Suprapubic skin (tissue), 4 donors: ENCODE data around the gene SNX21. TPM values are rescaled to one million over a fixed set of nuclear protein-coding genes. Genes with fewer than 3 reads are reported as not detected.
A peak's percentile ranks its signal among the peaks of the same experiment; 100 is the strongest.

Experiments used
- DNase-seq, 2 donors: peaks; one replicate each; pipeline ENCODE4 v3.0.0-alpha.2; 2019; ENCODE audit warnings: low spot score in 2 of 2
- H3K27ac ChIP-seq: fragments of 200-600 bp; sonication (generic); one replicate; pipeline ENCODE4 v1.5.1; 2019
- H3K27me3 ChIP-seq: fragments of 200-600 bp; sonication (generic); one replicate; pipeline ENCODE4 v1.5.1; 2019
- H3K36me3 ChIP-seq: fragments of 200-600 bp; sonication (generic); one replicate; pipeline ENCODE4 v1.5.1; 2019
- H3K4me1 ChIP-seq: fragments of 200-600 bp; sonication (generic); one replicate; pipeline ENCODE4 v1.5.1; 2019
- H3K4me3 ChIP-seq: fragments of 200-600 bp; sonication (generic); one replicate; pipeline ENCODE4 v1.5.1; 2019; ENCODE audit warnings: mild to moderate bottlenecking
- H3K9me3 ChIP-seq: fragments of 200-600 bp; sonication (generic); one replicate; pipeline ENCODE4 v1.5.1; 2019
- CTCF ChIP-seq, 2 donors: fragments of 200-600 bp in 1 of 2; fragments of 450-650 bp in 1 of 2; sonication (generic) in 1 of 2; IDR thresholded peaks; one replicate each; pipeline ENCODE4 v1.5.1; 2016 to 2019; ENCODE audit warnings: antibody characterized with exemption in 2 of 2, mild to moderate bottlenecking in 1 of 2, moderate library complexity in 1 of 2
- EP300 ChIP-seq: sonication (generic); formaldehyde crosslinking; IDR thresholded peaks from one replicate; pipeline ENCODE4 v1.6.1; 2017; ENCODE audit warnings: antibody characterized with exemption
- POLR2A ChIP-seq, 2 donors: fragments of 450-650 bp; IDR thresholded peaks; one replicate each; pipeline ENCODE4 v1.6.1; 2017; ENCODE audit warnings: antibody characterized with exemption in 2 of 2, mild to moderate bottlenecking in 2 of 2, moderate library complexity in 2 of 2
- POLR2AphosphoS5 ChIP-seq, 3 donors: sonication (generic); formaldehyde crosslinking; IDR thresholded peaks; one replicate each; pipeline ENCODE4 v1.6.1; 2017; ENCODE audit warnings: antibody characterized with exemption in 3 of 3
- WGBS: methylation state at CpG from one replicate; pipeline ENCODE4 v1.1.5; 2018; 5-methylcytosine and 5-hydroxymethylcytosine counted together
- total RNA-seq, 4 donors: library from RNA; depleted of rRNA; stranded (reverse); fragments of >200 nt; gene quantifications; one replicate each; pipeline ENCODE4 v1.1.0, GENCODE V29; 2016

The SNX21 gene
- total RNA-seq, 4 donors from 2014 or later: 106 to 161 (median 143) TPM

- Histone ChIP-seq H3K27me3 (no peaks in the 10 kb centered on the region), H3K4me1 (peaks cover 32% of the 10 kb centered on the region), H3K36me3 (peaks cover 27% of the 10 kb centered on the region), H3K4me3 (no peak overlapping the region), H3K27ac (no peak overlapping the region), H3K9me3 (no peaks in the 10 kb centered on the region)
- WGBS: 95% methylated on average over 2 of the region's 2 CpGs
- DNase-seq: no peak
- TF ChIP-seq EP300 (no peak), POLR2AphosphoS5 (IDR thresholded peaks at IDR 0.05) (no peak), POLR2A (IDR thresholded peaks at IDR 0.05) (no peak), CTCF (IDR thresholded peaks at IDR 0.05) (no peak)
Observed at GRCh38 chr20:45853484-45853883, 19.9 kb downstream of the SNX21 start.

GRCh38 chr20:45857114-45857881, 23.7 kb downstream of the SNX21 start, which contains the start of the genes ACOT8 and ZSWIM3:
ACOT8 (minus strand) TSS chr20:45857392; CDS start chr20:45857315, 77 bp downstream.
ZSWIM3 (plus strand) TSS chr20:45857614; CDS start chr20:45857826, 212 bp downstream.
- Histone ChIP-seq H3K27me3 (no peaks in the 10 kb centered on the region), H3K27ac (peak within 1 kb of the TSS; percentile 70), H3K4me3 (peak within 1 kb of the TSS; percentile 79), H3K36me3 (peaks cover 8% of the 10 kb centered on the region), H3K9me3 (no peaks in the 10 kb centered on the region), H3K4me1 (peaks cover 32% of the 10 kb centered on the region)
- peak; percentile 96 to 97 for DNase-seq
- 4% methylated on average over 5 of the region's 36 CpGs for WGBS
- TF ChIP-seq POLR2A (IDR thresholded peaks at IDR 0.05) (peak in 1 of 2 donors; percentile 78), CTCF (IDR thresholded peaks at IDR 0.05) (no peak), EP300 (no peak), POLR2AphosphoS5 (IDR thresholded peaks at IDR 0.05) (peak in 1 of 3 donors; percentile 50)

- Histone ChIP-seq H3K4me1 (peaks cover 32% of the 10 kb centered on the region), H3K9me3 (no peaks in the 10 kb centered on the region), H3K36me3 (peaks cover 8% of the 10 kb centered on the region), H3K27ac (peak overlapping the region; percentile 52), H3K4me3 (peak overlapping the region; percentile 79), H3K27me3 (no peaks in the 10 kb centered on the region)
- TF ChIP-seq EP300 (no peak), POLR2A (IDR thresholded peaks at IDR 0.05) (no peak), CTCF (IDR thresholded peaks at IDR 0.05) (no peak), POLR2AphosphoS5 (IDR thresholded peaks at IDR 0.05) (no peak)
- no peak for DNase-seq
- WGBS: 15% methylated on average over 13 of the region's 13 CpGs
Observed at GRCh38 chr20:45857882-45858216, 24.2 kb downstream of the SNX21 start.

- TF ChIP-seq CTCF (IDR thresholded peaks at IDR 0.05): no peak
- no peak for TF ChIP-seq POLR2A (IDR thresholded peaks at IDR 0.05)
- no peak for TF ChIP-seq EP300
- TF ChIP-seq POLR2AphosphoS5 (IDR thresholded peaks at IDR 0.05): no peak
- H3K27ac ChIP-seq: no peak overlapping the region
- 92% methylated on average over 5 of the region's 5 CpGs for WGBS
- no peaks in the 10 kb centered on the region for H3K36me3 ChIP-seq
- no peak overlapping the region for H3K4me3 ChIP-seq
- H3K27me3 ChIP-seq: no peaks in the 10 kb centered on the region
- no peak for DNase-seq
- no peaks in the 10 kb centered on the region for H3K9me3 ChIP-seq
- peaks cover 29% of the 10 kb centered on the region for H3K4me1 ChIP-seq
Observed at GRCh38 chr20:45859916-45860315, 26.3 kb downstream of the SNX21 start.

- H3K27ac ChIP-seq: no peak overlapping the region
Observed at GRCh38 chr20:45860560-45861220, 27.1 kb downstream of the SNX21 start.

More at GRCh38 chr20:45860560-45861220, 27.1 kb downstream of the SNX21 start:
- Histone ChIP-seq H3K9me3 (no peaks in the 10 kb centered on the region), H3K4me1 (peaks cover 22% of the 10 kb centered on the region), H3K36me3 (no peaks in the 10 kb centered on the region), H3K4me3 (no peak overlapping the region), H3K27me3 (no peaks in the 10 kb centered on the region)
- no peak for TF ChIP-seq CTCF (IDR thresholded peaks at IDR 0.05)
- TF ChIP-seq POLR2AphosphoS5 (IDR thresholded peaks at IDR 0.05): no peak
- no peak for TF ChIP-seq POLR2A (IDR thresholded peaks at IDR 0.05)
- TF ChIP-seq EP300: no peak
- 69% methylated on average over 7 of the region's 7 CpGs for WGBS
- DNase-seq: no peak
